Stimulated activated effector memory CD8-positive, alpha-beta T cell treated with anti-CD3 and anti-CD28 coated beads, Interleukin-12 subunit alpha, Interleukin-12 subunit beta, amount 100 ng/mL, for 72 hours (primary cell): Measurements from ENCODE around the gene RBM38.

Source experiments
- ATAC-seq: fragments of 150-1000 bp; cut with Tn5 transposase; 2 replicates; pipeline ENCODE4 v1.10.0; 2021
- DNase-seq, 2 donors: peaks; one replicate each; pipeline ENCODE4 v3.0.0; 2021 to 2022; ENCODE audit warnings: low spot score in 2 of 2
- H3K27ac Mint-ChIP-seq: one replicate; pipeline ENCODE4 v1.8.0; 2022; ENCODE audit warnings: mild to moderate bottlenecking, mixed read lengths
- H3K36me3 Mint-ChIP-seq: one replicate; pipeline ENCODE4 v1.8.0; 2022; ENCODE audit warnings: mild to moderate bottlenecking, mixed read lengths
- H3K4me1 Mint-ChIP-seq: one replicate; pipeline ENCODE4 v1.8.0; 2022; ENCODE audit warnings: mixed read lengths
- H3K4me3 Mint-ChIP-seq: one replicate; pipeline ENCODE4 v1.8.0; 2022; ENCODE audit warnings: mild to moderate bottlenecking, mixed read lengths
- H3K9me3 Mint-ChIP-seq: one replicate; pipeline ENCODE4 v1.8.0; 2022; ENCODE audit warnings: mixed read lengths

The RBM38 gene

DNA sequence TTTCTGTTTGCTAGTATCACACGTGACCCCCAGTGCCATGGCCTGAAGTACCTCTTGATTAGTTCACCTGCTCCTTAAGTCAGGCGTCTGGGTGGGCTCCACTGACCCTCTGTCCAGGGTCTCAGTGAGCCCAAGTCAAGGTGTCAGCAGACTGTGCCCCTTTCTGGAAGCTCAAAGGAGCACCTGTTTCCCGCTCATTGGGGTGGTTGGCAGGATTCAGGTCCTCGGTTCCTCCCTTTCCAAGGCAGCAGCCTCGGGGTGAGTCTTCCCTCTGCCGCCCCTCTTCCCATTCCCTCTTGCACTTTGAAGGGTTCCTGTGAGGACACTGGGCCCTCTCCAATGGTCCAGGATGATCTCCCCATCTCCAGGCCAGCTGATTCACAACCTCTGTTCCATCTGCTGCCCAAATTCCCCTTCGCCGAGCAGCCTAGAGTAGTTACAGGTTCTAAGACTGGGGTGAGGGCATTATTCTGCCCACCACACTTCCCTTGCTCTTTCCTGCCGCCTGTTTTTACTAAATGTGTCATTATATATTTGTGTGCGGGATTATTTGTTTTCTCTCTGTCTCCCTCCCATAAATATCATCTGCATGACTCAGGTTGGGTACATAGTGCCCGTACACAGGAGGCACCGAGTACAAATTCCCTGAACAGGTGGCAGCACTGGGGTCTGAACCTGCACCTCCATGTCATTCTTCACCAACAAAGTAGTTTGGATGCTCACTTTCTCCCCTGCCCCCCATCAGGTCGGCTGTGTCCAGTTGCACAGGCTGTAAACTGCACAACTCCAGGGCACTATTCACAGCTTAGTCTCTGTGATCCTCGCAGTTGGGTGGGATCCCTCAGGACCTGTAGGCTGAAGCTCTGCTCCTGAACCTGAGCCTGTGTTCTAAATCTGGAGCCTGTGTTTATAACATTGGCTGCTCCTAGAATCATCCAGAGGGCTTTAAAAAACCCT, 58.5 kb downstream of the RBM38 start:
- Mint-ChIP-seq H3K27ac (peak overlapping the region; percentile 6), H3K4me3 (no peak overlapping the region), H3K36me3 (no peaks in the 10 kb centered on the region), H3K9me3 (no peaks in the 10 kb centered on the region), H3K4me1 (peaks cover 39% of the 10 kb centered on the region)
- ATAC-seq (no peak), DNase-seq (no peak)

DNA sequence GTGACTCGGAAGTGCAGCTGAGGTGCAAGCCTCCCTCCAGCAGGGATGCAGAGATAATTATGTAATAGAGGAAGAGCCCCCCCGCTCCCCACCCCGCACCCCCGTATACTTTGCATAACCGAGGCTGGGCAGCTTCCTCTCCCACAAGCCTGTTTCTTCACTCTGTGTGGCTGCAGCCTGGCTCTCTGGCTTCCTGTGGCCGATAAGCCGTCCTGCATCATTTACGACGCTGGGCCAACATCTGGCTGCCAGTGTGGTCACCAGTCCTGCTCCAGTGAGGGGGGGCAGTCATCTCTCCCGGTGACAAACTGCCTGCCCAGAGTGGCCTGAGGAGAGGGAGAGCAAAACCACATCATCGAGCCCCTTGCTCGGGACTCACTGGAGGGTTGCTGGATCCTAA, 59.2 kb downstream of the RBM38 start:
- Mint-ChIP-seq H3K9me3 (no peaks in the 10 kb centered on the region), H3K4me1 (peaks cover 39% of the 10 kb centered on the region), H3K4me3 (peak overlapping the region; percentile 36), H3K27ac (no peak overlapping the region), H3K36me3 (no peaks in the 10 kb centered on the region)
- DNase-seq: no peak
- peak; percentile 49 for ATAC-seq

DNA sequence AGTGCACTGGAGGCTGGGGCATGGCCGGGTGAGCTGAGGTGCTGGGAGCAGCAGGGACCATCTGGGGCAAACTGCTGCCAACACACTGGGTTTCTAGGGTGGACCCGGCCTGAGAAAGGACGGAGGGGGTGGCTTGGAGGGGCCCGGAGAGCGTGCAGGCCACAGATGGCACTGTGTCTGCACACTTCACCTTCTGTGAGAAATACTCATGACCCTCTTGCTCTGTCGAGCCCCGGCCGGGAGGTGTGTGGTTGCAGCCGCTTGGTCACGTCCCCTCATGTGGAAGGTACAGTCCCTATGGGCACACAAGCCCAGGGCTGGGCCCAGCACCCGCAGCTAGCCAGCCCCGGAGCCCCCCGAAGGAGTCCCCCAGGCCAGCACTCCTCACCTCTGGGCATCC, 59.7 kb downstream of the RBM38 start:
- no peaks in the 10 kb centered on the region for H3K36me3 Mint-ChIP-seq
- H3K27ac Mint-ChIP-seq: no peak overlapping the region
- no peaks in the 10 kb centered on the region for H3K9me3 Mint-ChIP-seq
- peak overlapping the region; percentile 36 for H3K4me3 Mint-ChIP-seq
- peaks cover 39% of the 10 kb centered on the region for H3K4me1 Mint-ChIP-seq
- ATAC-seq (no peak), DNase-seq (no peak)

DNA sequence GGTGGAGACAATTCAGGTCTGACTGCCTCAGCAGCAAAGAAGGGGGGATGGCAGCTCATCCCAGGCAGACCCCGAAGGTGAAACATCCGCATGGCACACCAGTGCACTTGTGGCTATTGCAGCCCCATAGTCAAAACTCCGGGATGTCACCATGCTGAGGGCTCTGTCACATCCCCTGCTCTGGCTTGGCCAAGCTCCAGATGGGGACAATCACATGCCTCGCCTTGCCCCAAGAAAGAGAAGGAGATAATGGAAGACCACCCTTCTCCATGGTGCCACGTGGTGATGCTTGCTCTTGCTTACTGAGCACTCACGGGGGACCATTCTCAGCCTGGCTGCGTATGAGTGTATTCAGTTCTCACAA, 60.2 kb downstream of the RBM38 start:
- DNase-seq (no peak), ATAC-seq (no peak)
- Mint-ChIP-seq H3K27ac (no peak overlapping the region), H3K4me3 (no peak overlapping the region), H3K4me1 (peaks cover 39% of the 10 kb centered on the region), H3K36me3 (no peaks in the 10 kb centered on the region), H3K9me3 (no peaks in the 10 kb centered on the region)

- no peak for DNase-seq
- Mint-ChIP-seq H3K36me3 (no peaks in the 10 kb centered on the region), H3K4me1 (peaks cover 39% of the 10 kb centered on the region), H3K9me3 (no peaks in the 10 kb centered on the region), H3K27ac (peak overlapping the region; percentile 67), H3K4me3 (no peak overlapping the region)
- ATAC-seq: peak; percentile 56
Measured at GRCh38 chr20:57451795-57452661, 60.8 kb downstream of the RBM38 start.

DNA sequence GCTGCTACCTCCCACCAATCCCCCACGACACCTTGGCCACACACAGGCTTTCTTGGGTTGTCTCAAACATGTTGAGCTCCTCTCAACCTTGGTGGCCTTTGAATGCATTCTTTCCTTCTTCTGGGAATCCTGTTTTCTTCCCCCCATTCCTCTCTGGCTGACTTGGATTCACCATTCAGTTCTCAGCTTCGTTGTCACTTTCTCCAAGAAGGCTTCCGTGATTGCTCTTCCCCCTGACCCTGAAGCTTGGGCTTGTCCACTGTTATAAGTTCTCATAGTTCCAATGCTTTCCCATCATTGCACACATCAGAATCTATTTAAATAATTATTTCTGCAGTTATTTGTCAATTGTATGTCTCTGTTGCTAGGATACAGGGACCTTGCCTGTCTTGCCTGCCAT, 64.2 kb downstream of the RBM38 start:
- H3K4me1 Mint-ChIP-seq: peaks cover 25% of the 10 kb centered on the region
- no peak for ATAC-seq
- H3K4me3 Mint-ChIP-seq: no peak overlapping the region
- no peaks in the 10 kb centered on the region for H3K36me3 Mint-ChIP-seq
- no peaks in the 10 kb centered on the region for H3K9me3 Mint-ChIP-seq
- DNase-seq: no peak
- H3K27ac Mint-ChIP-seq: no peak overlapping the region

GRCh38 chr20:57456116-57456515, 64.9 kb downstream of the RBM38 start:
- Mint-ChIP-seq H3K36me3 (no peaks in the 10 kb centered on the region), H3K27ac (no peak overlapping the region), H3K9me3 (no peaks in the 10 kb centered on the region), H3K4me1 (peaks cover 18% of the 10 kb centered on the region), H3K4me3 (no peak overlapping the region)
- no peak for ATAC-seq
- DNase-seq: no peak

DNA sequence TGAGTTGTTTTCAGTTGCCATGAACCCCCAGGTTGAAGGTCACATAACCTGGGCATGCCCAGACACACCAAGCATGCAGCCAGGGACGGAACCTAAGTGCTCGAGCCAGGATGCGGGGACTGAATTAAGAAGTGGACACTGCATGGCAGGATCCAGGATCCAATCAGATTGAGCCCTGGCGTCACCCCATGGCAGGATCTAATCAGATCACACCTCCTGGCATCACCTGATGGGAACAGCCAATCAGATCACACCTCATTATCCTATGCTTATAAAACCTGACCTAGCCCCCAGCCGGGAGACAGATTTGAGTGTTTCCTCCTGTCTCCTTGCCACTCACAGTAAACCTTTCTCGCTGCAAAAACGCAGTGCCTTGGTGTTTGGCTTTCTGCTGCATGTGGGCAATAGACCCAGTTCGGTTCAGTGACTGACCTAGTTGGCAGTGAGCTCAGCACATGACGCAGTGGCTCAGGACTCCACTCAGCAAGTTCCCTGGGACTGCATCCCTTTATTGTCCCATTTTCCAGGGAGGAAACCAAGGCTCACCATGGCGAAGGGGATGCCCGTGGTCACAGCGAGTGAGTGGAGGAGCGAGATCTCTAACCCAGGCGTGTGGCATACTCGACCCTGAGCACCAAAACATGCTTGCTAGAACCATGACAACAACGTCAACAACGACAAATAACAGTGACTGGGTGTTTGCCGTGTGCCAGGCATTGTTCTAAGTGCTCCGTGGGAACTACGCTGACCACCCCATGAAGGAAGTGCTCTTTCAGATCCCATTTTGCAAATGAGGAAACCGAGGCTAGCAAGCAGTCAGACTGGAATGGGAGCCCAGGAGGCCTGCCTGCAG, 66.3 kb downstream of the RBM38 start:
- ATAC-seq: no peak
- Mint-ChIP-seq H3K9me3 (no peaks in the 10 kb centered on the region), H3K27ac (no peak overlapping the region), H3K36me3 (no peaks in the 10 kb centered on the region), H3K4me3 (no peak overlapping the region), H3K4me1 (peaks cover 4% of the 10 kb centered on the region)
- no peak for DNase-seq

GRCh38 chr20:57458400-57459160, 67.4 kb downstream of the RBM38 start:
- DNase-seq (no peak), ATAC-seq (no peak)
- Mint-ChIP-seq H3K4me1 (no peaks in the 10 kb centered on the region), H3K27ac (no peak overlapping the region), H3K36me3 (no peaks in the 10 kb centered on the region), H3K9me3 (no peaks in the 10 kb centered on the region), H3K4me3 (no peak overlapping the region)
